GM18505 (cell line): ENCODE measurements around the gene PTX3.

Experiments
- ATAC-seq: cut with Tn5 transposase; IDR thresholded peaks from one replicate; pipeline ENCODE4 v1.9.1; 2021; ENCODE audit not compliant: unreplicated experiment
- POLR2A ChIP-seq: IDR thresholded peaks from 4 replicates; pipeline ENCODE4 v1.6.1; 2011; ENCODE audit warnings: borderline replicate concordance; ENCODE audit not compliant: insufficient read depth, insufficient read length; ENCODE audit errors: extremely low read depth

The PTX3 gene

GRCh38 chr3:157409516-157409915, 27.1 kb upstream of the PTX3 start:
- no peak for ATAC-seq
- no peak for TF ChIP-seq POLR2A

GRCh38 chr3:157410945-157411344, 25.7 kb upstream of the PTX3 start:
- TF ChIP-seq POLR2A = no peak
- ATAC-seq = no peak

- no peak for ATAC-seq
- no peak for TF ChIP-seq POLR2A
Observed at GRCh38 chr3:157412323-157412855, 24.3 kb upstream of the PTX3 start.

GRCh38 chr3:157414861-157415260, 21.8 kb upstream of the PTX3 start:
- no peak for ATAC-seq
- no peak for TF ChIP-seq POLR2A

GRCh38 chr3:157416347-157417087, 20.1 kb upstream of the PTX3 start:
- no peak for ATAC-seq
- no peak for TF ChIP-seq POLR2A

GRCh38 chr3:157417247-157417646, 19.4 kb upstream of the PTX3 start:
- no peak for ATAC-seq
- no peak for TF ChIP-seq POLR2A

- no peak for TF ChIP-seq POLR2A
- no peak for ATAC-seq
Observed at GRCh38 chr3:157418104-157418503, 18.5 kb upstream of the PTX3 start.

GRCh38 chr3:157420606-157421130, 16.0 kb upstream of the PTX3 start:
- TF ChIP-seq POLR2A = no peak
- ATAC-seq = no peak

- ATAC-seq = no peak
- no peak for TF ChIP-seq POLR2A
Observed at GRCh38 chr3:157423337-157423736, 13.3 kb upstream of the PTX3 start.

- no peak for ATAC-seq
- no peak for TF ChIP-seq POLR2A
Observed at GRCh38 chr3:157427901-157428300, 8.7 kb upstream of the PTX3 start.

GRCh38 chr3:157428853-157429252, 7.8 kb upstream of the PTX3 start:
- TF ChIP-seq POLR2A = no peak
- ATAC-seq = no peak

GRCh38 chr3:157429708-157430107, 6.9 kb upstream of the PTX3 start:
- ATAC-seq = no peak
- TF ChIP-seq POLR2A = no peak

- ATAC-seq = no peak
- TF ChIP-seq POLR2A = no peak
Observed at GRCh38 chr3:157438194-157438730, 1.6 kb downstream of the PTX3 start.

- ATAC-seq = no peak
- no peak for TF ChIP-seq POLR2A
Observed at GRCh38 chr3:157441102-157441624, 4.5 kb downstream of the PTX3 start.
